Fibroblast of pulmonary artery (primary cell): ENCODE data around the gene TRDMT1.

Experiments
- DNase-seq: peaks from one replicate; pipeline ENCODE4 v3.0.0-alpha.2; 2010; ENCODE audit warnings: low read depth
- H3K4me3 ChIP-seq: replicated peaks from 2 replicates; pipeline ENCODE4 v1.5.1; 2011; ENCODE audit warnings: low read depth, mild to moderate bottlenecking, control low read depth, low read length, moderate library complexity
- CTCF ChIP-seq: IDR thresholded peaks from 2 replicates; pipeline ENCODE4 v1.5.1; 2011; ENCODE audit warnings: mild to moderate bottlenecking, control low read depth, low read length, inconsistent platforms; ENCODE audit errors: missing control alignments

TRDMT1 gene

DNA sequence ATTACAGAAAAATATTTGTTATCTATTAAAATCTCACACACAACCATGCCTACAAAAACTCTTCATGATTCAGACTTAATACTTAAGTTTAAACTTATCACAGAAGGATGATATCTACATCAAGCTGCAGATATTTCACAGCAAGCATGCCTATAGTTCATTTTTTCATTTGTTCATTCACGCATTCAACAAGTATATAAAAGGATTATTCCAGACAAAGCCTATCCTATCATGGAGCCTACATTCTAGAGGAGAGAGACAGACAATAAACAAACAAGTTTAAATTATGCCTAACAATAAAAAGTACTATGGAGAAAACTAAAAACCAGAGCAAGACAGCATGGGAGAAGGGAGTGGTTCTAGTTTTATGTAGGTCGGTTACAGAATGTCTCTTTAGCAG lies 10.9 kb downstream of the TRDMT1 start:
- no peak overlapping the region for H3K4me3 ChIP-seq
- no peak for DNase-seq
- TF ChIP-seq CTCF: no peak

DNA sequence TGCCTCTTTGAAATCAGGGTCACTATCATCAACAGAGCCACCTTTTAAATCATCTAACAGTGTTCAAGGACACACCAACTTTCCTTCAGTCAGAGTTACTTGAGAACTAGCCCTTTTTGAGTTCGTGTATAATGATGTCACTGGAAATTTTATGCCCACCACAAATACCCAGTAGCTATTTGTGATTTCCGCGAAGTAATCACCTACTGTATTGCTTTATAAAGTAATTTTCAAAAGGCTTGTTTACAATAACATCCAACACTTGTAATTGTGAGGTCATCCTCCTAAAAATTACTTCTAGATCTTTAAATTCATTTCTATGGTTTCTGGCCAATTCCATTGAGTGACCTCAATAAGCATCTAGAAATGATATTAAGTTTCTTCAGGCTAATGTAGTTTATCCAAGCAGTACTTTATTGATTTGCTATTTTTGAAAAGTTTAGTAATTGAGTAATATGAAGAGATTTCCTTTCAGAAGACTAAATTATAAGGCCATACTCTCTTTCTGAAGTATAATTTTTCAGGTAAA lies 12.8 kb downstream of the TRDMT1 start:
- H3K4me3 ChIP-seq: no peak overlapping the region
- no peak for TF ChIP-seq CTCF
- DNase-seq: no peak

- no peak for TF ChIP-seq CTCF
- H3K4me3 ChIP-seq: no peak overlapping the region
- no peak for DNase-seq
Measured at GRCh38 chr10:17185873-17186272, 15.6 kb downstream of the TRDMT1 start.

DNA sequence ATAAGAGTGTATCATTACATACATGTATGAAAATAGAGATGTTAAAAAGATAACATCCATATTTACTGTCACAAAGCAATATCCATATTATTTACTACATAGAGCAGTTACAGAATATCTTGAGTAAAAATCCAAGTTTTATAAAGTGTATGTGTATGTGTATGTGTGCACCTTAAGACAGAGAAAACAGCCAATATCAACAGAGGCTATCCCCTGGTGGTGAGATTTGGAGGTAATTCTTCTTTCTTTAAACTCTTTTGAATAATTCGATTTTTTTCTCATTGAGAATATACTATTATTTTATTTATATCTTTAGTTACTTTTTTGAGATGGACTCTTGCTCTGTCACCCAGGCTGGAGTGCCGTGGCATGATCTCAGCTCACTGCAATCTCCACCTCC lies 18.4 kb downstream of the TRDMT1 start:
- peak; percentile 31 for TF ChIP-seq CTCF
- H3K4me3 ChIP-seq: no peak overlapping the region
- no peak for DNase-seq

- H3K4me3 ChIP-seq: no peak overlapping the region
- TF ChIP-seq CTCF: no peak
- peak; percentile 44 for DNase-seq
Measured at GRCh38 chr10:17181751-17182150, 19.7 kb downstream of the TRDMT1 start.

DNA sequence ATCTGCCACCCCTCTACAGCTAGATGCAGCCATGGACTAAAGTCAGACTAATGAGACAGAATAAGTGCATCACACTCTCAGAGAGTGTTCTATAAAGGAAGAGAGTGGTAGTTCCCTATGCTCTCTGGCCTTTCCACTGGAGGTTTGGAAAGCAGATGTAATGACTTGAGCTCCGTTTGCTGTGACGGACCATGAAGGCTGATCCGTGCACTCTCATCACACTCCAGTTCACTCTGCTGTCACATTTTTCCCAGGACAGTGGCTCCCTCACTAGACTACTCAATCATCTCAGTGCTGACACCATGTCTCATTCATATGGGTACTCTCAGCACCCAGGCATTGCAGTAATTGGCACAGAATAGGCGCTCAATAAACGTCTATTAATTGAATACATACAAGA lies 20.4 kb downstream of the TRDMT1 start:
- DNase-seq: no peak
- no peak overlapping the region for H3K4me3 ChIP-seq
- TF ChIP-seq CTCF: no peak

- no peak for TF ChIP-seq CTCF
- no peak overlapping the region for H3K4me3 ChIP-seq
- peak; percentile 49 for DNase-seq
Measured at GRCh38 chr10:17179002-17179401, 22.5 kb downstream of the TRDMT1 start.
